ENCODE results near the gene KCNK5. TPM values are rescaled to one million over a fixed set of nuclear protein-coding genes. Genes with fewer than 3 reads are reported as not detected.

The KCNK5 gene
- total and polyA plus RNA-seq, 2 of the 8 experiments (the other 6 are each of a cell fraction or from before 2014, with no cell fraction given) = 20.9 to 44.3 TPM

- no peak overlapping the region for H2BK5ac ChIP-seq (ENCODE audit: low read depth, low read length)
- H4K5ac ChIP-seq (ENCODE audit: insufficient read length, low read depth, low read length) = no peak overlapping the region
- no peaks in the 10 kb centered on the region for H3K23me2 ChIP-seq (ENCODE audit: low read depth, low read length)
- FAIRE-seq (no peak), DNase-seq (ENCODE audit: low read depth in 1 of 2, low spot score in 2 of 2) (no peak)
- no peak overlapping the region for H3K14ac ChIP-seq (ENCODE audit: insufficient read length)
- H3K56ac ChIP-seq (replicated peaks; ENCODE audit: insufficient read length, low read depth, low read length) = no peak overlapping the region
- CTCF ChIA-PET (ENCODE audit: partially characterized antibody) = interaction anchor here (0.8 to 3.7 kb wide), 7 partner anchors 10 to 674 kb away, joined by 3 to 22 read pairs (median 4); partner anchors contain the start of gene KCNK5
- H2BK20ac ChIP-seq (ENCODE audit: low read length) = no peak overlapping the region
- H2AFZ ChIP-seq (ENCODE audit: low read length) = no peak overlapping the region
- POLR2A ChIA-PET (ENCODE audit: partially characterized antibody) = interaction anchor here (2.0 kb wide), 1 partner anchor 37 kb away, joined by 4 read pairs; the partner anchor contains the start of gene KCNK5
- no peak overlapping the region for H4K8ac ChIP-seq (ENCODE audit: extremely low read depth, insufficient read depth, low read length)
- H3K18ac ChIP-seq (ENCODE audit: extremely low read depth, low read length) = no peak overlapping the region
- no peak overlapping the region for H4K91ac ChIP-seq (replicated peaks; ENCODE audit: insufficient read length, low read length)
- H2BK120ac ChIP-seq (replicated peaks; ENCODE audit: low read depth, low read length) = no peak overlapping the region
- TF ChIP-seq KDM4A (IDR thresholded peaks at IDR 0.05; ENCODE audit: low read depth, low read length, severe bottlenecking) (no peak), TAF7 (optimal IDR thresholded peaks at IDR 0.05; ENCODE audit: borderline replicate concordance, low read depth, low read length) (no peak), GTF2F1 (IDR thresholded peaks at IDR 0.05; ENCODE audit: borderline replicate concordance, low read depth, low read length) (no peak), SAP30 (IDR thresholded peaks at IDR 0.05; ENCODE audit: insufficient read depth, insufficient replicate concordance, low read length) (no peak), CREB1 (IDR thresholded peaks at IDR 0.05) (no peak), KDM5A (IDR thresholded peaks at IDR 0.05; ENCODE audit: low read length) (no peak), RXRA (IDR thresholded peaks at IDR 0.05; ENCODE audit: insufficient read depth, low read depth, low read length) (no peak), MAFK (IDR thresholded peaks at IDR 0.05; ENCODE audit: low read depth, low read length) (no peak), POLR2A (IDR thresholded peaks at IDR 0.05; ENCODE audit: control extremely low read depth in 1 of 2, low read depth in 2 of 2, low read length in 2 of 2) (no peak)
- H3K36me3 ChIP-seq (ENCODE audit: control insufficient read depth in 2 of 4, insufficient read depth in 4 of 4, low read length in 3 of 4) = no peaks in the 10 kb centered on the region
- H3K9ac ChIP-seq (replicated peaks in 1 of 4; ENCODE audit: extremely low read depth in 1 of 4, low read depth in 3 of 4, low read length in 3 of 4) = no peak overlapping the region
- no peak overlapping the region for H3K27ac ChIP-seq (ENCODE audit: low read depth, low read length)
- H3K79me1 ChIP-seq (ENCODE audit: low read depth, low read length) = no peaks in the 10 kb centered on the region
- no peak overlapping the region for H2AK5ac ChIP-seq (ENCODE audit: low read depth, low read length)
- H3K27me3 ChIP-seq (replicated peaks in 1 of 4; ENCODE audit: control insufficient read depth in 3 of 4, extremely low read depth in 1 of 4, insufficient read depth in 3 of 4, low read length in 3 of 4) = no peaks in the 10 kb centered on the region
- H3K4me2 ChIP-seq (ENCODE audit: insufficient read depth in 1 of 2, low read depth in 2 of 2, low read length in 2 of 2) = no peak overlapping the region
- 88% methylated on average over 2 of the region's 2 CpGs; no CpG with 5 or more reads in 1 of the 2 experiments for WGBS, 2 experiments (ENCODE audit: extremely low coverage in 1 of 2, insufficient coverage in 1 of 2, insufficient read length in 1 of 2, insufficient replicate concordance in 2 of 2, low coverage in 1 of 2, low lambda C conversion rate in 2 of 2, missing lambda C conversion rate in 1 of 2)
- no peaks in the 10 kb centered on the region for H4K20me1 ChIP-seq (replicated peaks in 1 of 2; ENCODE audit: control insufficient read depth in 1 of 2, insufficient read depth in 2 of 2, low read length in 2 of 2)
- H3K4ac ChIP-seq (replicated peaks; ENCODE audit: insufficient read length, low read depth, low read length) = no peak overlapping the region
- H3K9me3 ChIP-seq (ENCODE audit: insufficient read depth in 2 of 2, low read depth in 1 of 2, low read length in 1 of 2) = no peaks in the 10 kb centered on the region
- H3K23ac ChIP-seq (ENCODE audit: insufficient read length) = no peak overlapping the region
- no peak overlapping the region for H2BK12ac ChIP-seq (ENCODE audit: low read depth, low read length)
- peaks cover 0 to 13% (median 8%) of the 10 kb centered on the region in 4 experiments; a peak in 5 of 7 replicates for H3K4me1 ChIP-seq (replicated peaks in 1 of 4; ENCODE audit: control insufficient read depth in 3 of 4, insufficient read depth in 4 of 4, low read length in 3 of 4)
- H2BK15ac ChIP-seq (ENCODE audit: low read length) = no peak overlapping the region
- no peaks in the 10 kb centered on the region for H3K79me2 ChIP-seq (ENCODE audit: control insufficient read depth in 1 of 2, insufficient read depth in 2 of 2, low read length in 2 of 2)
- H3K4me3 ChIP-seq (ENCODE audit: extremely low read depth in 1 of 4, insufficient read depth in 2 of 4, low read depth in 3 of 4, low read length in 4 of 4) = no peak overlapping the region
Observed at GRCh38 chr6:39266375-39266774, 37.1 kb upstream of the KCNK5 start.
